BLaER1 treated with 17β-estradiol and CSF1 and Interleukin-3, amounts not matched to agents 10 nM and 100 nM (cell line): ENCODE results near the gene METTL1.
A peak's percentile ranks its signal among the peaks of the same experiment; 100 is the strongest.

Experiments used
- H3K27ac ChIP-seq, 11 experiments: shearing (Covaris generic); formaldehyde crosslinking; 2 replicates each; pipeline ENCODE4 v1.8.1; 2022
- H3K27me3 ChIP-seq, 11 experiments: shearing (Covaris generic); formaldehyde crosslinking; 2 replicates each; pipeline ENCODE4 v1.8.1; 2022
- H3K36me3 ChIP-seq, 11 experiments: shearing (Covaris generic); formaldehyde crosslinking; 2 replicates each; pipeline ENCODE4 v1.8.1; 2022
- H3K4me1 ChIP-seq, 10 experiments: shearing (Covaris generic); formaldehyde crosslinking; 2 replicates each; pipeline ENCODE4 v1.8.1; 2022
- H3K4me2 ChIP-seq, 11 experiments: shearing (Covaris generic); formaldehyde crosslinking; 2 replicates each; pipeline ENCODE4 v1.8.1; 2022
- H3K4me3 ChIP-seq, 10 experiments: shearing (Covaris generic); formaldehyde crosslinking; 2 replicates each; pipeline ENCODE4 v1.8.1; 2022
- H3K9ac ChIP-seq, 11 experiments: shearing (Covaris generic); formaldehyde crosslinking; 2 replicates each; pipeline ENCODE4 v1.8.1; 2022
- H3K9me3 ChIP-seq, 11 experiments: shearing (Covaris generic); formaldehyde crosslinking; replicated peaks in 1 of 11; 2 replicates each; pipeline ENCODE4 v1.8.1; 2022
- H4K20me1 ChIP-seq, 11 experiments: shearing (Covaris generic); formaldehyde crosslinking; 2 replicates each; pipeline ENCODE4 v1.8.1; 2022
- Cebpa-rat ChIP-seq, 11 experiments: shearing (Covaris generic); IDR thresholded peaks; 2 replicates each; pipeline ENCODE4 v1.8.1; 2022

METTL1 gene

DNA sequence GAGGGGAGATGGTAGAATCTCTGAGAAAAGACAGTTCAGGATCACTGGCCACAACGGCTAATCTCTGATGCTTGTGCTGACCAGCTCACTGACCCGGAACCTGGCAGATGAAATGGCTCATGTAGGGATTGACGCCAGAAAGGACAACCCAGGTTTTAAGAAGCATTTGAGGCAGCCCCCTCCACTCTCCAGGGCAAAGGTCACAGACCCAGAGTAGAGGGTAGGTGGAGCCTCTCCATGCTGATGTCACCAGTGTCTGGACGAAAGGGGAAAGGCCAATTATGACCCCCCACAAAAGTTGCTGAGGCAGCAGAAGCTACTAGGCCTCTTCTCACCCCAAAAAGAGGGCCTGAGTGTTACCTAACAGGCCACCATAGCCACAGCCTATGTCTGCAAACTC lies 1.2 kb downstream of the METTL1 start:
- Histone ChIP-seq H3K9me3 (peaks cover 0 to 3% (median 0%) of the 10 kb centered on the region in 11 experiments; a peak in 1 of 22 replicates), H3K4me3 (peak overlapping the region in 9 of 10 experiments; percentile 69 to 80 (median 71); a peak in 16 of 20 replicates), H3K4me1 (peaks cover 22 to 73% (median 45%) of the 10 kb centered on the region in 10 experiments), H3K27ac (peak overlapping the region in 3 of 11 experiments; percentile 11 to 83 (median 80); a peak in 3 of 22 replicates), H3K27me3 (peaks cover 30 to 35% (median 31%) of the 10 kb centered on the region in 11 experiments), H3K36me3 (peaks cover 18 to 49% (median 37%) of the 10 kb centered on the region in 11 experiments), H4K20me1 (peaks cover 0 to 54% (median 21%) of the 10 kb centered on the region in 11 experiments; a peak in 18 of 22 replicates), H3K9ac (peak overlapping the region in 8 of 11 experiments; percentile 30 to 97 (median 87); a peak in 13 of 22 replicates), H3K4me2 (peak overlapping the region; percentile 82 to 98 (median 91))
- no peak for TF ChIP-seq Cebpa-rat (IDR thresholded peaks at IDR 0.05)

DNA sequence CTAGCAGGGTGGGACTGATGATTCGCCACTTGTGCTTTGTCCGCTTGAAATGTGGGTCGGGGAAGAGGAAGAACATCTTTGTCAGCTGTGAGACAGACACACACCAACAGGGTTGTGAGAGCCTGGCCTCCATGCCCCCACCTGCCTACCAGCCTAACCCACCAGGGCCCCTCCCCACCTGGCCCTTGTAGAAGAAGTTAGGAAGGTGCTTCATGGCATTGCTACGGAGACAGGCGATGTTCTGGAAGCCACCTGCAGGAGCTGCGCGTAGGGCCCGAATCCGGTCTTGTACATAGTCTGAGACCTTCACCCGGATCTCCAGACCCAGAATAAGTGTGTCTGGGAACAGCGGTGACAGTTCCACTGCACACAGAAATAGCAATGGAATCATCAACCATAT lies 2.3 kb downstream of the METTL1 start:
- H3K27me3 ChIP-seq = peaks cover 41 to 46% (median 43%) of the 10 kb centered on the region in 11 experiments
- H3K9me3 ChIP-seq = peaks cover 0 to 4% (median 0%) of the 10 kb centered on the region in 11 experiments; a peak in 2 of 22 replicates
- H3K36me3 ChIP-seq = peaks cover 18 to 44% (median 37%) of the 10 kb centered on the region in 11 experiments
- peaks cover 32 to 73% (median 52%) of the 10 kb centered on the region in 10 experiments for H3K4me1 ChIP-seq
- H3K4me3 ChIP-seq = no peak overlapping the region
- peak overlapping the region in 1 of 11 experiments; percentile 27; a peak in 2 of 22 replicates for H3K4me2 ChIP-seq
- H4K20me1 ChIP-seq = peaks cover 0 to 66% (median 29%) of the 10 kb centered on the region in 11 experiments; a peak in 18 of 22 replicates
- no peak overlapping the region for H3K27ac ChIP-seq
- no peak overlapping the region for H3K9ac ChIP-seq
- TF ChIP-seq Cebpa-rat (IDR thresholded peaks at IDR 0.05) = no peak

DNA sequence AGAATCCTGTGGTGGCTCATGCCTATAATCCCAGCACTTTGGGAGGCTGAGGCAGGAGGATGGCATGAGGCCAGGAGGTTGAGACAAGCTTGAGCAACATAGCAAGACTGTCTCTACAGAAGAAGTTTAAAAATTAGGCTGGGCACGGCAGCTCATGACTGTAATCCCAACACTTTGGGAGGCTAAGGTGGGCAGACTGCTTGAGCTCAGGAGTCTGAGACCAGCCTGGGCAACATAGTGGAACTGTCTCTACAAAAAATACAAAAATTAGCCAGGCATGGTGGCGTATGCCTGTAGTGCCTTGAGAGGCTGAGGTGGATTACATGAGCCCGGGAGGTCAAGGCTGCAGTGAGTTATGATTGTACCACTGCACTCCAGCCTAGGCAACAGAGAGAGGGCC lies 4.0 kb downstream of the METTL1 start:
- Histone ChIP-seq H3K9ac (no peak overlapping the region), H3K27me3 (peaks cover 59 to 63% (median 60%) of the 10 kb centered on the region in 11 experiments), H3K27ac (no peak overlapping the region), H3K4me3 (no peak overlapping the region), H3K36me3 (peaks cover 18 to 50% (median 37%) of the 10 kb centered on the region in 11 experiments), H3K9me3 (peaks cover 0 to 7% (median 0%) of the 10 kb centered on the region in 11 experiments; a peak in 2 of 22 replicates), H3K4me2 (no peak overlapping the region), H4K20me1 (peaks cover 0 to 78% (median 34%) of the 10 kb centered on the region in 11 experiments; a peak in 18 of 22 replicates), H3K4me1 (peaks cover 22 to 58% (median 44%) of the 10 kb centered on the region in 10 experiments)
- no peak for TF ChIP-seq Cebpa-rat (IDR thresholded peaks at IDR 0.05)

DNA sequence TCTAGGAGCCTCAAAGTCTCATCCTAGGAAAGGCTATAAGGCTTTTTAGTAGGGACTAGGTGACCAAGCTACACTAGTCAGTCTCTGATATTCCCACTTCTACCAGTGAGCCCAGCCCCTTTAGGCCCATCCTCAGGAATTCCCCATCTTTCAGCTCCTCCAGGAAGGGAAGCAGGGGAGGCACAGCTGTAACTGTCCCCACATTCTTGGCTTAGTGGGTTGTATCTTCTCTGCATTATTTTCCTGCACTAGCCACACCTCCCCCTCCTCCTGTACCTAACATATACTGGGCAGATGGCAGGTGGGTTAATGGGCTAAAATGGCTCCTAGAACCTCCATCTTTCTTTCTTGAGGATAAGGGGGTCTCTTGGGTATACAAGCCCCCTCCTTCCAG lies 4.6 kb downstream of the METTL1 start:
- no peak overlapping the region for H3K27ac ChIP-seq
- peaks cover 18 to 55% (median 39%) of the 10 kb centered on the region in 10 experiments for H3K4me1 ChIP-seq
- H3K9me3 ChIP-seq = peaks cover 0 to 7% (median 0%) of the 10 kb centered on the region in 11 experiments; a peak in 2 of 22 replicates
- peak overlapping the region in 4 of 11 experiments; percentile 39 to 77 (median 67); a peak in 6 of 22 replicates for H3K4me2 ChIP-seq
- no peak overlapping the region for H3K9ac ChIP-seq
- H4K20me1 ChIP-seq = peaks cover 0 to 84% (median 34%) of the 10 kb centered on the region in 11 experiments; a peak in 18 of 22 replicates
- no peak overlapping the region for H3K4me3 ChIP-seq
- TF ChIP-seq Cebpa-rat (IDR thresholded peaks at IDR 0.05) = no peak
- H3K27me3 ChIP-seq = peaks cover 64 to 69% (median 66%) of the 10 kb centered on the region in 11 experiments
- peaks cover 18 to 51% (median 37%) of the 10 kb centered on the region in 11 experiments for H3K36me3 ChIP-seq

GRCh38 chr12:57766464-57767304 lies 5.2 kb downstream of the METTL1 start, which contains the start of gene CYP27B1:
Gene CYP27B1, minus strand, starts transcription at chr12:57767078. Its CDS starts 37 bp downstream, at chr12:57767041.
- H3K27me3 ChIP-seq = peaks cover 66 to 75% (median 71%) of the 10 kb centered on the region in 11 experiments
- H3K4me1 ChIP-seq = peaks cover 18 to 55% (median 39%) of the 10 kb centered on the region in 10 experiments
- no peak for TF ChIP-seq Cebpa-rat (IDR thresholded peaks at IDR 0.05)
- peaks cover 18 to 51% (median 37%) of the 10 kb centered on the region in 11 experiments for H3K36me3 ChIP-seq
- peak within 1 kb of the TSS in 2 of 10 experiments; percentile 40 to 53; a peak in 2 of 20 replicates for H3K4me3 ChIP-seq
- peaks cover 0 to 7% (median 0%) of the 10 kb centered on the region in 11 experiments; a peak in 2 of 22 replicates for H3K9me3 ChIP-seq
- no peak within 1 kb of the TSS for H3K9ac ChIP-seq
- peak within 1 kb of the TSS in 5 of 11 experiments; percentile 66 to 77 (median 67); a peak in 11 of 22 replicates for H3K4me2 ChIP-seq
- H3K27ac ChIP-seq = no peak within 1 kb of the TSS
- peaks cover 0 to 90% (median 34%) of the 10 kb centered on the region in 11 experiments; a peak in 18 of 22 replicates for H4K20me1 ChIP-seq

DNA sequence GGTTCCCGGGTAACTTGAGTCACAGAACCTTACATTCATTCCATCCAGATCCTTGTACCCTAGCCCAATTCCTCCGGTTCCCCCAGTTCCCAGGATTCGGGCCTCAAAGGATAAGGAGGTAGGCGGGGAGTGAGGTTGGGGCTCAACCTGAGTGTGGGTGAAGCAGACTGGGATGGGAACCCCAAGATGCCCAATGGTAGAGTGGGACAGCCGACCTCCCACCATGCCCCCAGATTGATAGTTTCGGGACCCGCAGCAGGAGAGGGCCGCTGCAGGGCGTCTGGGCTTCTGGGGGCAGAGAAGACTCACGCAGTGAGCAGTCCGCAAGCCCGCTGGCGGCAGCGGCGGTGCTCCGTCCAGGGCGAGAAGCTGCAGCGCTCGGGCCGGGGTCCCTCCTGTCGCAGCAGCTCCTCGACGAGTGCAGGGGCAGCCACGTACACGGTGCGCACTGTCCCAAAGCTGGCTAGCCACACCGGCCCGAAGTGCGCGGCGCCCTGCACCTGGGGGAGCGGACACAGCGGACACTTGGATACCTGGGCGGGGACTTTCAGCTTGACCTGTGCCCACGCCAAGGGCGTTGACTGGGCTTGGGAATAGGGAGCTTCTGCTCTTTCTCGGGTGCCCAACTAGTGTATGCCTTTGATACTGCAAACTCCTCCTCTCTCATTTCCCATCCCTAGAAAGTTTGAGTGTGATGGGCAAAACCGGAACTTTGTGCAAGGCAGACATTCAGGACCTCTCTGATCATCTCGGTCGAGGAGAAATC lies 6.0 kb downstream of the METTL1 start:
- Histone ChIP-seq H3K4me2 (peak overlapping the region; percentile 27 to 77 (median 61); a peak in 19 of 22 replicates), H3K4me3 (peak overlapping the region in 9 of 10 experiments; percentile 22 to 53 (median 33); a peak in 12 of 20 replicates)

GRCh38 chr12:57765003-57765697 lies 6.8 kb downstream of the METTL1 start:
- Histone ChIP-seq H3K36me3 (peaks cover 18 to 43% (median 31%) of the 10 kb centered on the region in 11 experiments), H3K27me3 (peaks cover 66 to 88% (median 79%) of the 10 kb centered on the region in 11 experiments), H4K20me1 (peaks cover 0 to 93% (median 39%) of the 10 kb centered on the region in 11 experiments; a peak in 19 of 22 replicates), H3K4me1 (peaks cover 9 to 41% (median 29%) of the 10 kb centered on the region in 10 experiments), H3K27ac (no peak overlapping the region), H3K9ac (0 out of 22 replicates have a peak overlapping the region, but pooled peaks of 1 of the 11 experiments have one; percentile 34), H3K9me3 (peaks cover 0 to 7% (median 0%) of the 10 kb centered on the region in 11 experiments; a peak in 2 of 22 replicates), H3K4me2 (peak overlapping the region; percentile 27 to 77 (median 61); a peak in 21 of 22 replicates), H3K4me3 (peak overlapping the region in 9 of 10 experiments; percentile 22 to 53 (median 33); a peak in 17 of 20 replicates)
- no peak for TF ChIP-seq Cebpa-rat (IDR thresholded peaks at IDR 0.05)

More for the DNA sequence above, 6.0 kb downstream of the METTL1 start:
- Histone ChIP-seq H3K9ac (no peak overlapping the region), H3K4me1 (peaks cover 13 to 49% (median 33%) of the 10 kb centered on the region in 10 experiments), H4K20me1 (peaks cover 0 to 94% (median 34%) of the 10 kb centered on the region in 11 experiments; a peak in 18 of 22 replicates), H3K36me3 (peaks cover 18 to 50% (median 36%) of the 10 kb centered on the region in 11 experiments), H3K27me3 (peaks cover 66 to 82% (median 78%) of the 10 kb centered on the region in 11 experiments), H3K27ac (no peak overlapping the region), H3K9me3 (peaks cover 0 to 7% (median 0%) of the 10 kb centered on the region in 11 experiments; a peak in 2 of 22 replicates)
- no peak for TF ChIP-seq Cebpa-rat (IDR thresholded peaks at IDR 0.05)
